Aorta (tissue), 5 donors: ENCODE data around the gene HNF4A. TPM values are rescaled to one million over a fixed set of nuclear protein-coding genes. Genes with fewer than 3 reads are reported as not detected.
"Not testable (repeated sequence)": the region's sequence is repeated elsewhere in the genome, so short reads cannot be mapped to it uniquely, and the experiment has no call there.

Experiments
- ATAC-seq: fragments of 200-7000 bp; cut with Tn5 transposase; one replicate; pipeline ENCODE4 v1.9.1; 2022; ENCODE audit warnings: moderate library complexity; ENCODE audit not compliant: low FRiP score
- DNase-seq, 2 donors: peaks; one replicate each; pipeline ENCODE4 v3.0.0-alpha.2; 2020
- H3K27ac ChIP-seq, 2 donors: one replicate each; pipeline ENCODE4 v1.5.1; 2013; ENCODE audit warnings: low read length in 2 of 2, mild to moderate bottlenecking in 2 of 2, moderate library complexity in 2 of 2, control low read depth in 1 of 2, inconsistent platforms in 1 of 2, low read depth in 1 of 2
- H3K27me3 ChIP-seq, 2 donors: one replicate each; pipeline ENCODE4 v1.6.1; 2013; ENCODE audit warnings: control low read depth in 1 of 2, low read length in 1 of 2, mild to moderate bottlenecking in 1 of 2, moderate library complexity in 1 of 2; ENCODE audit not compliant: insufficient read depth in 2 of 2, control insufficient read depth in 1 of 2
- H3K36me3 ChIP-seq, 2 donors: one replicate each; pipeline ENCODE4 v1.6.1; 2013; ENCODE audit warnings: control low read depth in 1 of 2, low read length in 1 of 2, mild to moderate bottlenecking in 1 of 2; ENCODE audit not compliant: insufficient read depth in 2 of 2, control insufficient read depth in 1 of 2
- H3K4me1 ChIP-seq, 2 donors: one replicate each; pipeline ENCODE4 v1.6.1; 2013; ENCODE audit warnings: low read length in 2 of 2, control low read depth in 1 of 2, mild to moderate bottlenecking in 1 of 2, moderate library complexity in 1 of 2; ENCODE audit not compliant: insufficient read depth in 2 of 2, control insufficient read depth in 1 of 2
- H3K4me3 ChIP-seq, 2 donors: one replicate each; pipeline ENCODE4 v1.5.1; 2013; ENCODE audit warnings: low read length in 2 of 2, control low read depth in 1 of 2, mild to moderate bottlenecking in 1 of 2
- H3K9me3 ChIP-seq: one replicate; pipeline ENCODE4 v1.6.1; 2013; ENCODE audit warnings: mild to moderate bottlenecking, low read length; ENCODE audit not compliant: control insufficient read depth
- WGBS, 2 donors: extraction: QIAGEN DNeasy Blood & Tissue Kit; methylation state at CpG; one replicate each; pipeline ENCODE4 v1.1.7; 2013; 5-methylcytosine and 5-hydroxymethylcytosine counted together
- intact Hi-C, 2 donors: fragments of 100-400 bp; cut with DNase I; formaldehyde crosslinking; loops; one replicate each; pipeline versions ENCODE4 v1.14.2 to v1.15.0; 2022
- polyA plus RNA-seq, 2 donors: library from polyadenylated mRNA; stranded (reverse); fragments of 200-250 nt; gene quantifications; one replicate each; pipeline ENCODE4 v1.2.3, GENCODE V29; 2013
- total RNA-seq, 2 donors: library from RNA; stranded (reverse); fragmentation: NEBNext Ultra II Directional; extraction: Animal tissue kit (Norgen Biotek cat#: 25700); gene quantifications; one replicate each; pipeline ENCODE4 v1.2.1, GENCODE V29; 2021
- donor health status: healthy with polysubstance abuse.
- donor health status: Bipolar disorder and iron deficiency.
- donor health status: DM: no; HTN: no; CAD: no.
- donor health status: DM: no; HTN: no; CAD: no.
- donor health status: DM: yes; HTN: yes; CAD: no.

The HNF4A gene
- total and polyA plus RNA-seq, 4 donors, result 0.05 to 11.8 TPM; not detected in 2

DNA sequence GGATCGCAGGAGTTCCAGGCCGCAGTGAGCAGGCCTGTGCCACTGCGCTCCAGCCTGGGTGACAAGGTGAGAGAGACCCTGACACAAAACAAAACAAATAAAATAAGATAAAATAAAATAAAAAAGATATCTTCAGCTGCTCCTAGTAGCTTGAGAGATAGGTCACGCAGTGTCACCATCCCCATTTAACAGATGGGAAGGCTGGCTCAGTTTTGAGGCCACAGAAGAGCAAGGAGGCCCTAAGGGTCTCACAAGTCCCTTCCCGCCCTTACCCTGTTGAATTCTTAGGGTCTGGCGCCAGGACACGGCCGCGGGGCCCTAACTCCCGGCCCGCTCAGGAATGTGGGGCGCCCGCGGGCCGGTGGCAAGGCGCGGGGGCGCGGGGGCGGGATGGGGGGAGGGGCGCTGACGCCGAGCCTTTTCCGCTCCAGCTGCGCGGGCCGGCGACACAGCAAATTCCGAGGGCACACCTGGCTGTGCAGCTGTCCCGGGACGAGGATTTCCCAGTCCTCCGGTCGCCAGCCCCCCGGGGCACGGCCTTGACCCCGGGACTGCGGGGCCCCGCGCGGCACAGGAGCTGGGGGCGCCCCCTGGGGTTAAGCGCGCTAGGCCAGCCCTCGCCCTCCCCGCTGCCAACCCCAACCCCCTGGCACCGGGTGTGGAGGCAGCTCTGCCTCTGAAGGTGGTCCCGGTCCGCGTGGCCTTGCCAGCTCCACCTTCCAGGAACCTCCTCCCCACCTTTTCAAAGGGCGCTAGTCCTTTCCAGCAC, 28.9 kb upstream of the HNF4A start:
- H3K27me3 ChIP-seq, result no peaks in the 10 kb centered on the region
- WGBS, 2 donors, result 11 to 18% methylated on average over 29 to 50 of the region's 50 CpGs
- H3K27ac ChIP-seq, result no peak overlapping the region
- H3K9me3 ChIP-seq, result no peaks in the 10 kb centered on the region
- DNase-seq (no peak), ATAC-seq (no peak)
- no peaks in the 10 kb centered on the region for H3K36me3 ChIP-seq
- peak overlapping the region in 1 of 2 donors; percentile 21 for H3K4me3 ChIP-seq
- no peaks in the 10 kb centered on the region for H3K4me1 ChIP-seq
- intact Hi-C loops, result no loop called here

DNA sequence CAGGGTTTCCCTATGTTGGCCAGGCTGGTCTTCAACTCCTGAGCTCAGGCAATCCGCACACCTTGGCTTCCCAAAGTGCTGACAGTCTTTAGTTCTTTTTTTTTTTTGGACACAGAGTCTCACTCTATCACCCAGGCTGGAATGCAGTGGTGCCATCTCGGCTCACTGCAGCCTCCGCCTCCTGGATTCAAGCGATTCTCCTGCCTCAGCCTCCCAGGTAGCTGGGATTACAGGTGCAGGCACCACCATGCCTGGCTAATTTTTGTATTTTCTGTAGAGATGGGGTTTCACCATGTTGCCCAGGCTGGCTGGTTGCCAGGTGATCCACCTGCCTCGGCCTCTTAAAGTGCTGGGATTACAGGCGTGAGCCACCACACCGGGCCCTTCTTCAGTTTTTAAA, 27.8 kb upstream of the HNF4A start:
- DNase-seq, H3K27me3 ChIP-seq, H3K4me1 ChIP-seq, H3K36me3 ChIP-seq, H3K27ac ChIP-seq, H3K4me3 ChIP-seq, H3K9me3 ChIP-seq, ATAC-seq, intact Hi-C loops: not testable (repeated sequence)
- 93 to 94% methylated on average over 7 of the region's 7 CpGs for WGBS, 2 donors

DNA sequence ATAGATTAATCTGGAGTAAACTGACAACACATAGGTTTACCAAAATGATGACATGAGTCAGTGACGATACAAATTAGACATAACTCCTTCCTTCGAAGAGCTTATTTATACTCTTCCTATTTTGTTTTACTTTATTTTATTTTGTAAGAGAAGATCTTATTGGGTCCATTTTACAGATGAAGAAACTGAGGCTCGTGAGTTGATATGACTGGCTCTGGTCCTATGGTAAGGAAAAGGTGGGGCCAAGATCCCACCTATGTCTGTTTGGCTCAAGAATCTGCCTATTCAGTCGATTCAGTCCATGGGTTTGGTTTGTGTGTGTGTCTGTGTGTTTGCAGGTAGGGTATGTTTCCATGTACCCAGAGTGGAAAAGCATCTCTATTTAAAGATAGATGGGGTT, 27.1 kb upstream of the HNF4A start:
- no peak for ATAC-seq
- 79 to 91% methylated on average over 4 of the region's 4 CpGs for WGBS, 2 donors

DNA sequence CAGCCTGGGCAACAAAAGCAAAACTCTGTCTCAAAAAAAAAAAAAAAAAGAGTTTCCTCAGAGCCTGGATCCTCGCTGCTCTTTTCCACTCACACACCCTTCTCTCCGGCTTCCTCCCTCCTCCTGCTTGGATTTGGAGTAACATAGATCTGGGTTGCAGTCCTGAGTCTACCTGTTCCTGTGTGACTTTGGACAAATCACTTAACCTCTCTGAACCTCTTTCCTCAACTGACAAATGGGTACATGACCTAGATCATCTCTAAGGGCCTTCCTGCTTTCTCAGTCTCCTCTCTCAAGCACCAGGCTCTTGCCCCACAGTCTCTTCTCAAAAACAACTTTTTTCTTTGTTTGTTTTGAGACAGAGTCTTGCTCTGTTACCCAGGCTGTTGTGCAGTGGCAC, 24.3 kb upstream of the HNF4A start:
- no peak for DNase-seq
- Histone ChIP-seq H3K27ac (no peak overlapping the region), H3K4me1 (no peaks in the 10 kb centered on the region), H3K36me3 (no peaks in the 10 kb centered on the region), H3K9me3 (no peaks in the 10 kb centered on the region), H3K4me3 (no peak overlapping the region), H3K27me3 (no peaks in the 10 kb centered on the region)
- ATAC-seq, result no peak
- intact Hi-C loops, result no loop called here
- 91 to 92% methylated on average over 2 of the region's 2 CpGs for WGBS, 2 donors

More for the DNA sequence above, 27.1 kb upstream of the HNF4A start:
- H3K27me3 ChIP-seq, result no peaks in the 10 kb centered on the region
- H3K4me1 ChIP-seq, result no peaks in the 10 kb centered on the region
- intact Hi-C loops, result no loop called here
- DNase-seq, result no peak
- H3K36me3 ChIP-seq, result no peaks in the 10 kb centered on the region
- no peak overlapping the region for H3K4me3 ChIP-seq
- no peaks in the 10 kb centered on the region for H3K9me3 ChIP-seq
- H3K27ac ChIP-seq, result no peak overlapping the region

- Histone ChIP-seq H3K9me3 (no peaks in the 10 kb centered on the region), H3K4me3 (no peak overlapping the region), H3K36me3 (no peaks in the 10 kb centered on the region), H3K27me3 (no peaks in the 10 kb centered on the region), H3K4me1 (no peaks in the 10 kb centered on the region), H3K27ac (no peak overlapping the region)
- WGBS, 2 donors, result 13% methylated on average over 8 of the region's 8 CpGs
- intact Hi-C loops, result no loop called here
- ATAC-seq (no peak), DNase-seq (no peak)
Measured at GRCh38 chr20:44334306-44334705, 21.2 kb upstream of the HNF4A start.

- no peak for DNase-seq
- intact Hi-C loops, result no loop called here
- Histone ChIP-seq H3K4me3 (no peak overlapping the region), H3K36me3 (no peaks in the 10 kb centered on the region), H3K9me3 (no peaks in the 10 kb centered on the region), H3K4me1 (no peaks in the 10 kb centered on the region), H3K27ac (no peak overlapping the region), H3K27me3 (no peaks in the 10 kb centered on the region)
- no peak for ATAC-seq
- WGBS, 2 donors, result 57 to 72% methylated on average over 4 of the region's 4 CpGs
Measured at GRCh38 chr20:44334709-44335108, 20.8 kb upstream of the HNF4A start.

- no peaks in the 10 kb centered on the region for H3K9me3 ChIP-seq
- H3K27ac ChIP-seq, result no peak overlapping the region
- ATAC-seq (no peak), DNase-seq (no peak)
- H3K27me3 ChIP-seq, result no peaks in the 10 kb centered on the region
- H3K4me1 ChIP-seq, result no peaks in the 10 kb centered on the region
- H3K36me3 ChIP-seq, result no peaks in the 10 kb centered on the region
- no peak overlapping the region for H3K4me3 ChIP-seq
- intact Hi-C loops, result no loop called here
- 88 to 93% methylated on average over 2 of the region's 2 CpGs for WGBS, 2 donors
Measured at GRCh38 chr20:44335675-44336074, 19.8 kb upstream of the HNF4A start.

DNA sequence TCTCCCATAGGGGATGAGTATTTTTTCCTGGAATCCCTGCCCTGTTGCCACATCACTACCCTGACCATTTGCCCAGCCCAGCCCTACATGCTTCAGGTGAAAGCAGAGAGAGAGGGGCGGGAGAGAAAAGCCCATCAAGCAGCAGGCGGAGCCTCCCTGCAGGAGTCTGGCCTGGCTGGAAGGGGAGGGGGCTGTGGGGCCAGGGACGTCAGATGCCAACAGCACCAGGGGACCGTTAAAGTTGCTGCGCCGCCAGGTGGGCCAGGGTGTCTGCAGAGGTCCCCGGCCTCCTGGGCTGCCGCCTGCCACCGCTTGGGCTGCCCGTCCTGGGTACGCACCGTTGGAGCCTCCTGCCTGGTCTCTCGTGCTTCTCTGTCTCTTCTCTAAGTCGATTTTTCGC, 19.4 kb upstream of the HNF4A start:
- H3K27me3 ChIP-seq, result no peaks in the 10 kb centered on the region
- WGBS, 2 donors, result 69 to 71% methylated on average over 11 to 15 of the region's 15 CpGs
- intact Hi-C loops, result no loop called here
- H3K9me3 ChIP-seq, result no peaks in the 10 kb centered on the region
- no peaks in the 10 kb centered on the region for H3K4me1 ChIP-seq
- ATAC-seq (no peak), DNase-seq (no peak)
- H3K4me3 ChIP-seq, result no peak overlapping the region
- no peaks in the 10 kb centered on the region for H3K36me3 ChIP-seq
- H3K27ac ChIP-seq, result no peak overlapping the region

DNA sequence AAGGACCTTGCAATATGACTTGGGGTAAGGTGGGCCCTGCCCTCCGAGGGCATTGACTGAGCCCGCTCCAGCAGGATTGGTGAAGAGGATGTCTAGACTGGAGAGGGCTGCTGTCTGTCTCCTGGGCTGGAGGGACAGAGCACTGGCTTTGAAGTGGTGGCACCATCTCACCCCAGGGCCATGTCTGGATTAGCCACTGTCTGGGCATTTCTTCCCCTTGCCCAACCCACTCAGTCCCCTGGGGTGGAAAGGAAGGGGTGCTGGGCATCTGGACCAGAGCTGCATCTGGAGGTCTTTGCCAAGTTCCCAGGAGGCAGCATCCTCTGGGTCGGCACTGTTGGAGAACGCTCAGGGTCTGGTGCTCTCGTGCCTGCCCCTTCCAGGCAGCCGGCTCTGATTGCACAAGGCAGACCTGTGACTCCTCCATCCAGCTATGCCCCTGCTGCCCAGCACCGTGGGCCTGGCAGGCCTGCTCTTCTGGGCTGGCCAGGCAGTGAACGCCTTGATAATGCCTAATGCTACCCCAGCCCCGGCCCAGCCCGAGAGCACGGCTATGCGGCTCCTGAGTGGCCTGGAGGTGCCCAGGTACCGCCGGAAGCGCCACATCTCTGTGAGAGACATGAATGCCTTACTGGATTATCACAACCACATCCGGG, 18.6 kb upstream of the HNF4A start, which contains the start of gene R3HDML:
Gene R3HDML, plus strand, starts transcription at position 319 of the 656 bp plus-strand sequence. Its CDS starts 115 bp downstream, at position 434.
- Histone ChIP-seq H3K9me3 (no peaks in the 10 kb centered on the region), H3K27me3 (no peaks in the 10 kb centered on the region), H3K4me3 (no peak within 1 kb of the TSS), H3K27ac (no peak within 1 kb of the TSS), H3K4me1 (no peaks in the 10 kb centered on the region), H3K36me3 (no peaks in the 10 kb centered on the region)
- intact Hi-C loops, result no loop called here
- WGBS, 2 donors, result 75 to 79% methylated on average over 16 of the region's 16 CpGs
- ATAC-seq (no peak), DNase-seq (no peak)
